ENCODE measurements around the gene TRIM14.

DNA sequence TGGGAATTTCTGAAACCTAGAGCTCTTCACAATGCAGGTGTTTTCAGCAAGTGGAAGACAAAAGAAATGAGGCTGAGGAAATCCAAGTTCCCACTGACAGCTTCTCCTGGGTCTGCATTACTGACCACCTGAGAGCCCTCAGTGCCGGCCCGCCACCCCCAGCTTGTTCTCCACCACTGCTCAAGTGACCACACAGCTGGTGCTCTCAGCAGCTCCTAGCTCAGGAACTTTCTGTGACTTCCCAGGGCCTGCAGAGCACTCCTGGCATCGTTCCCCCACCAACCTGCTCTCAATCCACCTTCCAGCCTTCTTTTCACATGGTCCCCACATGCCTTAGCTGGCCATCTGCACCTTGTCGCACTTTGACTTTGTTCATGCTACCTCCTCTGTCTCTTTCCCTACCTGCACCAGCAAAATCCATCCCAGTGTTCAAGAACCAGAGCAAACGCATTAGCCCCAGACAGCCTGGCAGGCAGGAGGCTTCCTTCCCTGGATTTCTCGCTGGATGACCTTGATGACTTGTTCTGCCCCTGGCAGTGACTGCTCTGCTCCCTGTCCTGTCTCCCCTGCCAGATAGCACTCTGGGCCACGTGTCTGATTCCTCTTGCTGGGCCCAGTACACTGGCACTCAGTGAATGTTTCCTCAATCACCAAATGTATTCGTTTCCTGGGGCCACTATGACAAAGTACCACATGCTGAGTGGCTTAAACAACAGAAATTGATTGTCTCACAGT lies 97.5 kb downstream of the TRIM14 start:
- TF ChIP-seq, protein P1, sequence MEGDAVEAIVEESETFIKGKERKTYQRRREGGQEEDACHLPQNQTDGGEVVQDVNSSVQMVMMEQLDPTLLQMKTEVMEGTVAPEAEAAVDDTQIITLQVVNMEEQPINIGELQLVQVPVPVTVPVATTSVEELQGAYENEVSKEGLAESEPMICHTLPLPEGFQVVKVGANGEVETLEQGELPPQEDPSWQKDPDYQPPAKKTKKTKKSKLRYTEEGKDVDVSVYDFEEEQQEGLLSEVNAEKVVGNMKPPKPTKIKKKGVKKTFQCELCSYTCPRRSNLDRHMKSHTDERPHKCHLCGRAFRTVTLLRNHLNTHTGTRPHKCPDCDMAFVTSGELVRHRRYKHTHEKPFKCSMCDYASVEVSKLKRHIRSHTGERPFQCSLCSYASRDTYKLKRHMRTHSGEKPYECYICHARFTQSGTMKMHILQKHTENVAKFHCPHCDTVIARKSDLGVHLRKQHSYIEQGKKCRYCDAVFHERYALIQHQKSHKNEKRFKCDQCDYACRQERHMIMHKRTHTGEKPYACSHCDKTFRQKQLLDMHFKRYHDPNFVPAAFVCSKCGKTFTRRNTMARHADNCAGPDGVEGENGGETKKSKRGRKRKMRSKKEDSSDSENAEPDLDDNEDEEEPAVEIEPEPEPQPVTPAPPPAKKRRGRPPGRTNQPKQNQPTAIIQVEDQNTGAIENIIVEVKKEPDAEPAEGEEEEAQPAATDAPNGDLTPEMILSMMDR (conservative IDR thresholded peaks at IDR 0.05; ENCODE audit: low read depth, low read length), result no peak
- TF ChIP-seq, protein P2, sequence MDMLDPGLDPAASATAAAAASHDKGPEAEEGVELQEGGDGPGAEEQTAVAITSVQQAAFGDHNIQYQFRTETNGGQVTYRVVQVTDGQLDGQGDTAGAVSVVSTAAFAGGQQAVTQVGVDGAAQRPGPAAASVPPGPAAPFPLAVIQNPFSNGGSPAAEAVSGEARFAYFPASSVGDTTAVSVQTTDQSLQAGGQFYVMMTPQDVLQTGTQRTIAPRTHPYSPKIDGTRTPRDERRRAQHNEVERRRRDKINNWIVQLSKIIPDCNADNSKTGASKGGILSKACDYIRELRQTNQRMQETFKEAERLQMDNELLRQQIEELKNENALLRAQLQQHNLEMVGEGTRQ (IDR thresholded peaks at IDR 0.05; ENCODE audit: low read depth, low read length), result no peak
- TF ChIP-seq RAD21 (IDR thresholded peaks at IDR 0.05; ENCODE audit: low read length), result no peak
- no peak for TF ChIP-seq POLR2A (IDR thresholded peaks at IDR 0.05; ENCODE audit: low read depth, low read length)
- no peak for TF ChIP-seq NFE2L2 (IDR thresholded peaks at IDR 0.05; ENCODE audit: low read depth, low read length)
- TF ChIP-seq CHD1 (IDR thresholded peaks at IDR 0.05; ENCODE audit: low read depth, low read length), result no peak
- no peak for TF ChIP-seq CEBPB (IDR thresholded peaks at IDR 0.05; ENCODE audit: low read depth, low read length)
- TF ChIP-seq BHLHE40 (IDR thresholded peaks at IDR 0.05; ENCODE audit: low read depth, low read length), result no peak

Measured in IMR-90 (cell line).